GM23338 (cell line): ENCODE data around the gene RAB12. TPM values are rescaled to one million over a fixed set of nuclear protein-coding genes. Genes with fewer than 3 reads are reported as not detected.

Experiments used
- ATAC-seq: fragments of 200-7000 bp; cut with Tn5 transposase; 3 replicates; pipeline ENCODE4 v1.9.1; 2020
- DNase-seq: peaks from one replicate; pipeline ENCODE4 v3.0.0-alpha.2; 2015; ENCODE audit warnings: low spot score
- H2AFZ ChIP-seq: fragments of 200-600 bp; sonication (generic); 2 replicates; pipeline ENCODE4 v1.8.0; 2016; ENCODE audit warnings: antibody characterized with exemption, mild to moderate bottlenecking, moderate library complexity
- H3F3A ChIP-seq: fragments of 200-600 bp; sonication (generic); replicated peaks from 2 replicates; pipeline ENCODE4 v1.8.0; 2017; ENCODE audit warnings: antibody characterized with exemption, mixed run types, low read depth
- H3K27ac ChIP-seq: fragments of 200-600 bp; sonication (generic); 2 replicates; pipeline ENCODE4 v1.6.1; 2016; ENCODE audit warnings: low read depth
- H3K27me3 ChIP-seq: fragments of 200-600 bp; sonication (generic); 2 replicates; pipeline ENCODE4 v1.8.0; 2016; ENCODE audit warnings: mild to moderate bottlenecking, mixed run types, moderate library complexity; ENCODE audit not compliant: insufficient read depth
- H3K36me3 ChIP-seq: fragments of 200-600 bp; sonication (generic); 2 replicates; pipeline ENCODE4 v1.8.0; 2016; ENCODE audit warnings: mild to moderate bottlenecking; ENCODE audit not compliant: insufficient read depth
- H3K4me1 ChIP-seq: fragments of 200-600 bp; sonication (generic); 2 replicates; pipeline ENCODE4 v1.8.0; 2016; ENCODE audit warnings: mild to moderate bottlenecking, moderate library complexity; ENCODE audit not compliant: insufficient read depth
- H3K4me2 ChIP-seq: fragments of 200-600 bp; sonication (generic); 2 replicates; pipeline ENCODE4 v1.7.1; 2017; ENCODE audit warnings: mixed run types
- H3K4me3 ChIP-seq: fragments of 200-600 bp; sonication (generic); 2 replicates; pipeline ENCODE4 v1.6.1; 2016; ENCODE audit warnings: mixed run types
- H3K79me2 ChIP-seq: fragments of 200-600 bp; sonication (generic); replicated peaks from 2 replicates; pipeline ENCODE4 v1.8.0; 2017; ENCODE audit warnings: mild to moderate bottlenecking; ENCODE audit not compliant: insufficient read depth
- H3K9me2 ChIP-seq: fragments of 200-600 bp; sonication (generic); 2 replicates; pipeline ENCODE4 v1.8.0; 2017; ENCODE audit not compliant: insufficient read depth
- H4K20me1 ChIP-seq: fragments of 200-600 bp; sonication (generic); replicated peaks from 2 replicates; pipeline ENCODE4 v1.8.0; 2017; ENCODE audit warnings: mild to moderate bottlenecking; ENCODE audit not compliant: insufficient read depth
- H3K27ac Mint-ChIP-seq: 2 replicates; pipeline ENCODE4 v1.8.0; 2020; ENCODE audit warnings: inconsistent platforms, mild to moderate bottlenecking, moderate library complexity, mixed read lengths
- H3K27me3 Mint-ChIP-seq: 3 replicates; pipeline ENCODE4 v1.8.0; 2022; ENCODE audit warnings: low read depth, mild to moderate bottlenecking, moderate library complexity, mixed read lengths, inconsistent platforms; ENCODE audit not compliant: insufficient read depth, poor library complexity
- H3K36me3 Mint-ChIP-seq: 3 replicates; pipeline ENCODE4 v1.8.0; 2021; ENCODE audit warnings: low read depth, mild to moderate bottlenecking, inconsistent platforms, moderate library complexity, mixed read lengths
- H3K4me1 Mint-ChIP-seq: 3 replicates; pipeline ENCODE4 v1.8.0; 2020; ENCODE audit warnings: mild to moderate bottlenecking, inconsistent platforms, mixed read lengths
- H3K4me3 Mint-ChIP-seq: 3 replicates; pipeline ENCODE4 v1.8.0; 2021; ENCODE audit warnings: moderate library complexity, mild to moderate bottlenecking, inconsistent platforms, mixed read lengths
- H3K9me3 Mint-ChIP-seq: 3 replicates; pipeline ENCODE4 v1.8.0; 2020; ENCODE audit warnings: moderate library complexity, mild to moderate bottlenecking, inconsistent platforms, mixed read lengths
- CREB1 ChIP-seq: fragments of 250-450 bp; sonication (Bioruptor Pico); IDR thresholded peaks from 2 replicates; pipeline ENCODE4 v1.5.0; 2020; ENCODE audit warnings: low read depth, mild to moderate bottlenecking, moderate library complexity
- CTCF ChIP-seq, 2 experiments: fragments of 200-600 bp in 1 of 2; sonication (generic) in 1 of 2; conservative IDR thresholded peaks; 2 replicates each; pipeline versions ENCODE4 v1.5.1 to v1.6.1; 2016 to 2017; ENCODE audit warnings: antibody characterized with exemption in 2 of 2, low read depth in 2 of 2, mild to moderate bottlenecking in 2 of 2, moderate library complexity in 1 of 2
- EZH2 ChIP-seq: fragments of 200-600 bp; sonication (generic); IDR thresholded peaks from one replicate; pipeline ENCODE4 v1.8.0; 2017; ENCODE audit warnings: antibody characterized with exemption, mild to moderate bottlenecking, low read depth; ENCODE audit not compliant: unreplicated experiment
- EZH2phosphoT487 ChIP-seq: fragments of 200-600 bp; sonication (generic); IDR thresholded peaks from one replicate; pipeline ENCODE4 v1.8.1; 2018; ENCODE audit warnings: antibody characterized with exemption; ENCODE audit not compliant: unreplicated experiment
- JUNB ChIP-seq: IDR thresholded peaks from one replicate; pipeline ENCODE4 v1.6.1; 2016; ENCODE audit warnings: antibody characterized with exemption; ENCODE audit not compliant: unreplicated experiment
- NANOG ChIP-seq: IDR thresholded peaks from 2 replicates; pipeline ENCODE4 v1.6.1; 2016; ENCODE audit warnings: antibody characterized with exemption, borderline replicate concordance
- POLR2AphosphoS5 ChIP-seq: IDR thresholded peaks from 2 replicates; pipeline ENCODE4 v1.6.1; 2016; ENCODE audit warnings: antibody characterized with exemption, low read depth
- STAT1 ChIP-seq: IDR thresholded peaks from one replicate; pipeline ENCODE4 v1.6.1; 2016; ENCODE audit warnings: antibody characterized with exemption; ENCODE audit not compliant: unreplicated experiment
- ZNF114 ChIP-seq: fragments of 250-450 bp; sonication (Bioruptor Pico); IDR thresholded peaks from 2 replicates; pipeline ENCODE4 v1.5.0; 2020; ENCODE audit warnings: mild to moderate bottlenecking, moderate library complexity
- ZNF331 ChIP-seq: fragments of 250-450 bp; sonication (Bioruptor Pico); IDR thresholded peaks from 2 replicates; pipeline ENCODE4 v1.5.0; 2020; ENCODE audit warnings: low read depth, mild to moderate bottlenecking, moderate library complexity
- ZNF462 ChIP-seq: fragments of 250-450 bp; sonication (Bioruptor Pico); IDR thresholded peaks from 2 replicates; pipeline ENCODE4 v1.5.0; 2020; ENCODE audit warnings: mild to moderate bottlenecking, moderate library complexity
- polyA plus RNA-seq: library from polyadenylated mRNA; unstranded; fragments of >200 nt; fragmentation: Nextera tagmentation; extraction: Ambion mirVana; gene quantifications from 2 replicates; pipeline ENCODE4 v1.2.1, GENCODE V29; 2016
- total RNA-seq: library from RNA; depleted of rRNA; stranded (reverse); fragments of >200 nt; shearing (Covaris generic); gene quantifications from 2 replicates; pipeline ENCODE4 v1.2.3, GENCODE V29; 2014
- TF ChIP-seq, protein P1 (sequence below): IDR thresholded peaks from one replicate; pipeline ENCODE4 v1.6.1; 2018; ENCODE audit warnings: antibody characterized with exemption; ENCODE audit not compliant: unreplicated experiment
- TF ChIP-seq, protein P2 (sequence below): IDR thresholded peaks from 2 replicates; pipeline ENCODE4 v1.6.1; 2016; ENCODE audit warnings: antibody characterized with exemption

The RAB12 gene
- total and polyA plus RNA-seq, 2 experiments from 2014 or later = 16.7 to 80.4 TPM

GRCh38 chr18:8571399-8571798 lies 37.8 kb upstream of the RAB12 start:
- H4K20me1 ChIP-seq = no peaks in the 10 kb centered on the region
- no peaks in the 10 kb centered on the region for H3K4me1 ChIP-seq
- Mint-ChIP-seq H3K4me3 (no peak overlapping the region), H3K36me3 (no peaks in the 10 kb centered on the region; the same call in 2 of the 3 replicates), H3K27me3 (peaks cover 3% of the 10 kb centered on the region), H3K9me3 (no peaks in the 10 kb centered on the region), H3K4me1 (no peaks in the 10 kb centered on the region), H3K27ac (no peak overlapping the region)
- peak; percentile 47; the same call in 2 of the 3 replicates for ATAC-seq
- H3K4me3 ChIP-seq = no peak overlapping the region
- H3F3A ChIP-seq = no peaks in the 10 kb centered on the region
- no peaks in the 10 kb centered on the region for H3K36me3 ChIP-seq
- H3K27me3 ChIP-seq = no peaks in the 10 kb centered on the region
- H3K79me2 ChIP-seq = no peaks in the 10 kb centered on the region
- peak overlapping the region; percentile 70; the same call in 1 of the 2 replicates for H2AFZ ChIP-seq
- H3K27ac ChIP-seq = no peak overlapping the region
- no peaks in the 10 kb centered on the region for H3K9me2 ChIP-seq
- peak; percentile 24 for DNase-seq
- no peak overlapping the region for H3K4me2 ChIP-seq
- TF ChIP-seq, protein P1, sequence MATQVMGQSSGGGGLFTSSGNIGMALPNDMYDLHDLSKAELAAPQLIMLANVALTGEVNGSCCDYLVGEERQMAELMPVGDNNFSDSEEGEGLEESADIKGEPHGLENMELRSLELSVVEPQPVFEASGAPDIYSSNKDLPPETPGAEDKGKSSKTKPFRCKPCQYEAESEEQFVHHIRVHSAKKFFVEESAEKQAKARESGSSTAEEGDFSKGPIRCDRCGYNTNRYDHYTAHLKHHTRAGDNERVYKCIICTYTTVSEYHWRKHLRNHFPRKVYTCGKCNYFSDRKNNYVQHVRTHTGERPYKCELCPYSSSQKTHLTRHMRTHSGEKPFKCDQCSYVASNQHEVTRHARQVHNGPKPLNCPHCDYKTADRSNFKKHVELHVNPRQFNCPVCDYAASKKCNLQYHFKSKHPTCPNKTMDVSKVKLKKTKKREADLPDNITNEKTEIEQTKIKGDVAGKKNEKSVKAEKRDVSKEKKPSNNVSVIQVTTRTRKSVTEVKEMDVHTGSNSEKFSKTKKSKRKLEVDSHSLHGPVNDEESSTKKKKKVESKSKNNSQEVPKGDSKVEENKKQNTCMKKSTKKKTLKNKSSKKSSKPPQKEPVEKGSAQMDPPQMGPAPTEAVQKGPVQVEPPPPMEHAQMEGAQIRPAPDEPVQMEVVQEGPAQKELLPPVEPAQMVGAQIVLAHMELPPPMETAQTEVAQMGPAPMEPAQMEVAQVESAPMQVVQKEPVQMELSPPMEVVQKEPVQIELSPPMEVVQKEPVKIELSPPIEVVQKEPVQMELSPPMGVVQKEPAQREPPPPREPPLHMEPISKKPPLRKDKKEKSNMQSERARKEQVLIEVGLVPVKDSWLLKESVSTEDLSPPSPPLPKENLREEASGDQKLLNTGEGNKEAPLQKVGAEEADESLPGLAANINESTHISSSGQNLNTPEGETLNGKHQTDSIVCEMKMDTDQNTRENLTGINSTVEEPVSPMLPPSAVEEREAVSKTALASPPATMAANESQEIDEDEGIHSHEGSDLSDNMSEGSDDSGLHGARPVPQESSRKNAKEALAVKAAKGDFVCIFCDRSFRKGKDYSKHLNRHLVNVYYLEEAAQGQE = no peak
- TF ChIP-seq POLR2AphosphoS5 (no peak), JUNB (no peak), NANOG (no peak), CTCF (conservative IDR thresholded peaks at IDR 0.05; ENCODE audit: low read depth in 2 of 2) (no peak), EZH2phosphoT487 (no peak), ZNF331 (no peak), ZNF462 (no peak), EZH2 (no peak), STAT1 (no peak), CREB1 (no peak), ZNF114 (no peak)
- TF ChIP-seq, protein P2, sequence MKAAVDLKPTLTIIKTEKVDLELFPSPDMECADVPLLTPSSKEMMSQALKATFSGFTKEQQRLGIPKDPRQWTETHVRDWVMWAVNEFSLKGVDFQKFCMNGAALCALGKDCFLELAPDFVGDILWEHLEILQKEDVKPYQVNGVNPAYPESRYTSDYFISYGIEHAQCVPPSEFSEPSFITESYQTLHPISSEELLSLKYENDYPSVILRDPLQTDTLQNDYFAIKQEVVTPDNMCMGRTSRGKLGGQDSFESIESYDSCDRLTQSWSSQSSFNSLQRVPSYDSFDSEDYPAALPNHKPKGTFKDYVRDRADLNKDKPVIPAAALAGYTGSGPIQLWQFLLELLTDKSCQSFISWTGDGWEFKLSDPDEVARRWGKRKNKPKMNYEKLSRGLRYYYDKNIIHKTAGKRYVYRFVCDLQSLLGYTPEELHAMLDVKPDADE = no peak
